Activated CD4-positive, alpha-beta T cell treated with anti-CD3 and anti-CD28 coated beads for 24 hours (primary cell): ENCODE results near the gene CARMIL3.
A peak's percentile ranks its signal among the peaks of the same experiment; 100 is the strongest.

Source experiments
- DNase-seq, 2 donors: peaks; one replicate each; pipeline ENCODE4 v3.0.0-alpha.2; 2020; ENCODE audit warnings: low read depth in 2 of 2

CARMIL3 gene

DNA sequence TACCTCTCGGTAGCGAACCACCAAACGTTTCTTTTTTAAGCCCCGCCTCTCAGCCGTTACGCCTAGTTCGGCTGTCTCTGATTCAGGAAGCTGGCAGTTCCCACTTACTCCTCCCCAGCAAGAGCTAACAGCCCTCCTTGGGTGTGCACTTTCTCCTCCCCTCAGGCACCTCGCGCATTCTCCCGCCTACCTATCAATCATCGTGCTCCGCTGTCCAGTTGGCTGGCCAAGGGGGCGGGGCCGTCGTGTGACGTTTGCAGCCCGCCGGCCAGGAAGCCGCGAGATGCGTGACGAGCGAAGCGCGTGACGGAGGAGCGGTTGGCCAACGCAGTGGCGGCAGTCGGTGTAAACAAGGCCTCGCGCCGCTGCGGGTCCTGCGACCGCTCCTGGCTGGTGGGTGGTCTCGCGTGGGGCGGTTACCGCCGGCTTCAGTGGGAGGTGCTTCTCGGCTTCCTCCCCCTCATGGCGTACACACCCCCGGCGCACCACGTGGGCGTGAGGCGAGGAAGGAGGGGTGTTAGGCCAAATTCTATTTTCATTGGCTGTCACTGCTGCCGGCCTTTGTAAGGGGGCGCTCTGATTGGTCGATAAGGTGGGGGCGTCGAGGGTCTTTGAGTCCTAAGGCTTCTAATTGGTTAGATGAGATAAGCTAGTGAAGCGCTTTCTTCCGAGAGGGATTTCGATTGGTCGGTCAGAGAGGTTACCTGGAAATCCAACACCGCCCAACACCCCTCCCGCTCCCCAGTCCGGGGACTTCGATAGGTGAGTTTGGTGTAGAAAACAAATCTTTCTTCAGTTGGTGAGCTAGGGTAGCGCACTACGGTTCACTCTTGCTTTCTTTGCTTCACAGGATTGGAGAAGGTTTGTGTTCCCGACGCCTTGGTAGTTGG, 63.0 kb downstream of the CARMIL3 start, which contains the start of the genes DCAF11 and NRL:
TSS of gene DCAF11 (plus strand) at position 246 of the 890 bp plus-strand sequence. CDS start 818 bp downstream, outside the sequence.
TSS of gene NRL (minus strand) at position 418 of the 890 bp plus-strand sequence. CDS start 32,101 bp downstream, outside the sequence.
- peak; percentile 96 to 97 for DNase-seq

DNA sequence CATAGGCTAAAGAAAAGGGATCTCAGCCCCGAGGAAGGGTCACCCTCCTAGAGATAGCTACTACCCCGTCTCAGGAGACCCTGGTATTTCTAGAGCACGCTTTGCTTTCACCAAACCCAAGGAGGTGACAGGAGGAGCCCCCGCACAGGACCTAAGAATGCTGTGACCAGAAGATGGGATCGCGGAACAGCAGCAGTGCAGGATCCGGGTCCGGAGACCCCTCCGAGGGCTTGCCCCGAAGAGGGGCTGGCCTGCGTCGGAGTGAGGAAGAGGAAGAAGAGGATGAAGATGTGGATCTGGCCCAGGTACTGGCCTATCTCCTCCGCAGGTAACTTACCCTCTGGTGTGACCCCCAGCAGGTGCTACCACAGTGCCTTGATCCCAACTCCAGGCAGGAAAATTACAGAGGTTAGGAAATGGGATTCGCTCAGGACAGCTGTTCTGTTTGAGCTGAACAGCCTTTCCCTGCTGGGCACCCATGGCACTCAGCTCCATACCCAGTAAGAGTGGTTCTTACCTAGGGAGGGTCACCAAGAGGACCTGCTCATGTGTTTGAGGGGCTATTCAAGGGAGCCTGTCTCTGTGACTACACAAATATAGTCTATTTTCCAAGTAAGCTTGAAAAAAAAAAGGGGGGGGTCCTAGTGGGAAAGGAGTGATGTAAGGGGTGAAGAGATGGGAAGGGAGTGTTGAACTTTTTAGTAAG, 63.8 kb downstream of the CARMIL3 start:
- DNase-seq: no peak

DNA sequence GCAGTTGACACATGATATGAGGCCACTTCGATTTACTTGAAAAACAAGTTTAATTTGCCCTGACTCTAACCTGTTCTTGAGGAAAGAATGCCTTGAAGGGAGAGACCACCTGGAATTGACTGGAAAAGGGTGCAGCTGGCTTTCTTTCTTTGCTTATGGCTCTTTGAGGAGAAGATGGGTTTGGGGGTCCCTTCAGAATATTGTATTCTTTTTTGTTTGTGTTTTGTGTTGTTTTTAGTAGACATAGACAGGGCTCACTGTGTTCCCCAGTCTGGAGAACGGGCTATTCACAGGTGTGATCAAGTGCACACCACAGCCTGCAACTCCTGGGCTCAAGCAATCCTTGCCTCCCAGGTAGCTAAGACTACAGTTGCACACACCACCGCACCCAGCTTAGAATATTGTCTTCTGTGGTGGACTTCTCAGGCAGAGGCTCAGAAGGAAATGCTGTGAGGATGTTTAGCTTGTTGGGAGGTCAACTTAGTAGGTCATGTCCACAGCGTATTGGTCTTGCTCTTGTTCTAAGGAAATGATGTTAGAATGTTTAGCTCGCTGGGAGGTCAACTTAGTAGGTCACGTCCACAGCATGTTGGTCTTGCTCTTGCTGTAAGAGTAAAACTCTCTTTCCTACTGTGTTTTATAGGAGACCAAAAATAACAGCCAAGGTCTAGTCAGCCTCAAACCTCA, 64.5 kb downstream of the CARMIL3 start:
- DNase-seq: no peak

DNA sequence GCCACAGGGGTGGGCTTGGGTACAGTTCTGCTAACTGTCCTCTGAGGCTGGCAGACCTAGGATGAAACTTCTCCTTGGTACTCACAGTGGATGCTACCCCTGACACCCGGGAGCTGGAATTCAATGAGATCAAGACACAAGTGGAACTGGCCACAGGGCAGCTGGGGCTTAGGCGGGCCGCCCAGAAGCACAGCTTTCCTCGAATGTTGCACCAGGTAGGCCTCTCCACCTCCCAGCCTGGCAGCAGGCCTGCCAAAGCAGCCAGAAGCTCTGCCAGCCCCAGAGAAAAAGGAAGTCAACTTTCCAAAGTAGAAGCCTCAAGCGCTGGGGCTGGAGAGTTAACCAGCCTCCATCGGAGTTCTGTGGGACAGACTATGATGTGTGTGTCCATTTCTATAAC, 65.4 kb downstream of the CARMIL3 start:
- DNase-seq: no peak
